Breast epithelium (tissue), 3 donors: ENCODE measurements around the gene CUTC.

ENCODE experiments used
- POLR2AphosphoS5 ChIP-seq, 3 donors: sonication (generic); formaldehyde crosslinking; IDR thresholded peaks; one replicate each; pipeline ENCODE4 v1.6.1; 2017; ENCODE audit warnings: antibody characterized with exemption in 3 of 3
- TF ChIP-seq, protein P1 (sequence below), 3 donors: fragments of 450-650 bp; IDR thresholded peaks; one replicate each; pipeline ENCODE4 v1.5.1; 2016 to 2017; ENCODE audit warnings: antibody characterized with exemption in 3 of 3, mild to moderate bottlenecking in 3 of 3, moderate library complexity in 3 of 3

DNA sequence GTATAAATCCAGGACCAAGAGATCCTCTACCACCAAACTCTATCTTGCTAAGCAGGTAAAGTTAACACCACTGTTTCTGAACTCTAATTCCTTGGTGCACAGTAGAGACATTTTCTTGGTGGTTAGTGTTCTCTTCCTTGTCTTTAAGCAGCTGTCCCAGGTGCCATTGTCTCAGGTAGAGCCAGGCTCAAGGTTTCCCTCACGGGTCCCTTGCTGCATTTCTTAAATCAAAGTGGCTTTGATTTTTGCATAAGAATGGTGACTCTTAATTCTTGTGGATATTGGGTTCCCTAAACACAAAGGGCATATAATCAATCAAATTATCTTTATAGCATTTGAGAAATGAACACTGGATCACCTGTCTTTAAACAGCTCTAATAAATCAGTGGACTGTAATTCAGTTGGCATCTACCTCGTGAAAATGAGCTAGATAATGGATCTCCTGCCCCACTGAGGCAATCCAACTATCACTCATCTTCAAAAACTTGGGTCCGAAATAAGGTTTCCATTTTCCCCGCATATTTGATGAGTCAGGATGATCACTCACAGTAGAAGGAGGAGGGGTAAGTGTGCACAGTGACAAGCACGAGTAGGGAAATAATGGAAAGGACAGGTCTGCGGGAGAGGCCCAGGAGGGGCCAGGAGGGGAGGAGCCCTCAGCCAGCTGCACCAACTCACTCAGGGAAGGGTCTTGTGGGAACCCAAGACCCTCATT lies 52.9 kb downstream of the CUTC start:
- TF ChIP-seq POLR2AphosphoS5 (IDR thresholded peaks at IDR 0.05) = no peak
- TF ChIP-seq, protein P1, sequence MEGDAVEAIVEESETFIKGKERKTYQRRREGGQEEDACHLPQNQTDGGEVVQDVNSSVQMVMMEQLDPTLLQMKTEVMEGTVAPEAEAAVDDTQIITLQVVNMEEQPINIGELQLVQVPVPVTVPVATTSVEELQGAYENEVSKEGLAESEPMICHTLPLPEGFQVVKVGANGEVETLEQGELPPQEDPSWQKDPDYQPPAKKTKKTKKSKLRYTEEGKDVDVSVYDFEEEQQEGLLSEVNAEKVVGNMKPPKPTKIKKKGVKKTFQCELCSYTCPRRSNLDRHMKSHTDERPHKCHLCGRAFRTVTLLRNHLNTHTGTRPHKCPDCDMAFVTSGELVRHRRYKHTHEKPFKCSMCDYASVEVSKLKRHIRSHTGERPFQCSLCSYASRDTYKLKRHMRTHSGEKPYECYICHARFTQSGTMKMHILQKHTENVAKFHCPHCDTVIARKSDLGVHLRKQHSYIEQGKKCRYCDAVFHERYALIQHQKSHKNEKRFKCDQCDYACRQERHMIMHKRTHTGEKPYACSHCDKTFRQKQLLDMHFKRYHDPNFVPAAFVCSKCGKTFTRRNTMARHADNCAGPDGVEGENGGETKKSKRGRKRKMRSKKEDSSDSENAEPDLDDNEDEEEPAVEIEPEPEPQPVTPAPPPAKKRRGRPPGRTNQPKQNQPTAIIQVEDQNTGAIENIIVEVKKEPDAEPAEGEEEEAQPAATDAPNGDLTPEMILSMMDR (IDR thresholded peaks at IDR 0.05) = no peak
